22Rv1 (cell line): ENCODE data around the gene OPN3.

Source experiments
- ZFX ChIP-seq: fragments of 450-650 bp; IDR thresholded peaks from 2 replicates; pipeline ENCODE4 v1.6.1; 2017; ENCODE audit warnings: antibody characterized with exemption, borderline replicate concordance
- TF ChIP-seq, protein P1 (sequence below): fragments of 450-650 bp; IDR thresholded peaks from 2 replicates; pipeline ENCODE4 v1.5.1; 2017; ENCODE audit warnings: mild to moderate bottlenecking

DNA sequence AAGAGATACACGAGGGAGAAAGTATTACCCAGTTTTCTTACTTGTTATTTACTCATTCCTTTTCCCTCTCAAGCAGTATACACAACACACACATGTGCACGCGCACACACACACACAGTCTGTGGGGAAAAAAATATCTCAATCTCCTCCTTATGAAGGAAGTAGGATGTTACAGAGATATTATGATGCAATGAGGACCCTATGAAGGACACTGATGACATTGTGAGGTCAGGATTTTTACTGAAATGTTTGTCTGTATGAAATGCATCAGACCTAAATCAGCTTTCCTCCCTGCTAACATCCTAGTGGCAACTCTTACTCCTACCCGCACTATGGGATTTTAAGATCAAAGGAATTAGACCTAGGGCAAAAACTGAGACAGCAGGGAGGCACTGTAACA, 11.8 kb upstream of the OPN3 start, which contains the start of gene WDR64:
- TF ChIP-seq, protein P1, sequence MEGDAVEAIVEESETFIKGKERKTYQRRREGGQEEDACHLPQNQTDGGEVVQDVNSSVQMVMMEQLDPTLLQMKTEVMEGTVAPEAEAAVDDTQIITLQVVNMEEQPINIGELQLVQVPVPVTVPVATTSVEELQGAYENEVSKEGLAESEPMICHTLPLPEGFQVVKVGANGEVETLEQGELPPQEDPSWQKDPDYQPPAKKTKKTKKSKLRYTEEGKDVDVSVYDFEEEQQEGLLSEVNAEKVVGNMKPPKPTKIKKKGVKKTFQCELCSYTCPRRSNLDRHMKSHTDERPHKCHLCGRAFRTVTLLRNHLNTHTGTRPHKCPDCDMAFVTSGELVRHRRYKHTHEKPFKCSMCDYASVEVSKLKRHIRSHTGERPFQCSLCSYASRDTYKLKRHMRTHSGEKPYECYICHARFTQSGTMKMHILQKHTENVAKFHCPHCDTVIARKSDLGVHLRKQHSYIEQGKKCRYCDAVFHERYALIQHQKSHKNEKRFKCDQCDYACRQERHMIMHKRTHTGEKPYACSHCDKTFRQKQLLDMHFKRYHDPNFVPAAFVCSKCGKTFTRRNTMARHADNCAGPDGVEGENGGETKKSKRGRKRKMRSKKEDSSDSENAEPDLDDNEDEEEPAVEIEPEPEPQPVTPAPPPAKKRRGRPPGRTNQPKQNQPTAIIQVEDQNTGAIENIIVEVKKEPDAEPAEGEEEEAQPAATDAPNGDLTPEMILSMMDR: no peak
- TF ChIP-seq ZFX: no peak
